Neural cell (in vitro differentiated cells): ENCODE data around the gene MORF4L2. TPM values are rescaled to one million over a fixed set of nuclear protein-coding genes. Genes with fewer than 3 reads are reported as not detected.
A peak's percentile ranks its signal among the peaks of the same experiment; 100 is the strongest.

Experiments used
- H2AFZ ChIP-seq: fragments of 200-600, 300-800 bp; sonication (generic), shearing (Covaris generic); 2 replicates; pipeline ENCODE4 v1.6.0; 2014; ENCODE audit warnings: low read depth, mild to moderate bottlenecking, antibody characterized with exemption, low read length, moderate library complexity
- H3F3A ChIP-seq: fragments of 200-600 bp; shearing (Covaris generic); 2 replicates; pipeline ENCODE4 v1.6.1; 2016; ENCODE audit warnings: mild to moderate bottlenecking, moderate library complexity, mixed read lengths, antibody characterized with exemption, low read length; ENCODE audit not compliant: insufficient read depth, poor library complexity, severe bottlenecking
- H3K27ac ChIP-seq: fragments of 200-600, 300-800 bp; sonication (generic), shearing (Covaris generic); 2 replicates; pipeline ENCODE4 v1.5.1; 2014; ENCODE audit warnings: mild to moderate bottlenecking, low read length, moderate library complexity
- H3K27me3 ChIP-seq: fragments of 300-800, 200-600 bp; sonication (generic), shearing (Covaris generic); 2 replicates; pipeline ENCODE4 v1.6.0; 2014; ENCODE audit warnings: mild to moderate bottlenecking, low read depth, low read length, moderate library complexity; ENCODE audit not compliant: insufficient read depth
- H3K36me3 ChIP-seq: fragments of 300-800, 200-600 bp; sonication (generic), shearing (Covaris generic); 2 replicates; pipeline ENCODE4 v1.5.1; 2014; ENCODE audit warnings: mild to moderate bottlenecking, antibody characterized with exemption, low read length, moderate library complexity; ENCODE audit not compliant: insufficient read depth
- H3K4me2 ChIP-seq: fragments of 300-800, 200-600 bp; sonication (generic), shearing (Covaris generic); 2 replicates; pipeline ENCODE4 v1.6.0; 2014; ENCODE audit warnings: mild to moderate bottlenecking, low read length
- H3K4me3 ChIP-seq: fragments of 300-800, 200-600 bp; sonication (generic), shearing (Covaris generic); 2 replicates; pipeline ENCODE4 v1.5.1; 2014; ENCODE audit warnings: mild to moderate bottlenecking, low read length, moderate library complexity
- H3K79me2 ChIP-seq: fragments of 200-600 bp; shearing (Covaris generic); replicated peaks from 2 replicates; pipeline ENCODE4 v1.6.0; 2014; ENCODE audit warnings: mild to moderate bottlenecking, low read length, moderate library complexity; ENCODE audit not compliant: insufficient read depth
- H3K9ac ChIP-seq: fragments of 300-800, 200-600 bp; sonication (generic), shearing (Covaris generic); 2 replicates; pipeline ENCODE4 v1.6.1; 2016; ENCODE audit warnings: mild to moderate bottlenecking, low read length, mixed read lengths
- H3K9me2 ChIP-seq: fragments of 200-600 bp; shearing (Covaris generic); 2 replicates; pipeline ENCODE4 v1.6.1; 2016; ENCODE audit warnings: mild to moderate bottlenecking, low read length, mixed read lengths; ENCODE audit not compliant: insufficient read depth
- H3K9me3 ChIP-seq: fragments of 200-600, 300-800 bp; sonication (generic), shearing (Covaris generic); 2 replicates; pipeline ENCODE4 v1.6.1; 2016; ENCODE audit warnings: mild to moderate bottlenecking, mixed run types, low read length, moderate library complexity, mixed read lengths
- H4K20me1 ChIP-seq: fragments of 200-600 bp; shearing (Covaris generic); 2 replicates; pipeline ENCODE4 v1.6.1; 2016; ENCODE audit warnings: mild to moderate bottlenecking, mixed run types; ENCODE audit not compliant: insufficient read depth
- EP300 ChIP-seq: fragments of 450-650 bp; conservative IDR thresholded peaks from 2 replicates; pipeline ENCODE4 v1.6.1; 2014; ENCODE audit warnings: antibody characterized with exemption, mild to moderate bottlenecking, moderate library complexity; ENCODE audit not compliant: poor library complexity, severe bottlenecking
- EZH2 ChIP-seq: fragments of 200-600, 300-800 bp; shearing (Covaris generic), sonication (generic); IDR thresholded peaks from 2 replicates; pipeline ENCODE4 v1.6.1; 2014; ENCODE audit warnings: antibody characterized with exemption, low read length, borderline replicate concordance, mild to moderate bottlenecking; ENCODE audit not compliant: insufficient read depth, poor library complexity, severe bottlenecking
- MXI1 ChIP-seq: fragments of 450-650 bp; conservative IDR thresholded peaks from 2 replicates; pipeline ENCODE4 v1.6.1; 2014; ENCODE audit warnings: antibody characterized with exemption, mild to moderate bottlenecking; ENCODE audit not compliant: poor library complexity, severe bottlenecking
- POLR2AphosphoS5 ChIP-seq: IDR thresholded peaks from 2 replicates; pipeline ENCODE4 v1.6.1; 2012
- RAD21 ChIP-seq: fragments of 450-650 bp; conservative IDR thresholded peaks from 2 replicates; pipeline ENCODE4 v1.6.1; 2014; ENCODE audit warnings: antibody characterized with exemption, mild to moderate bottlenecking, moderate library complexity
- REST ChIP-seq: IDR thresholded peaks from 2 replicates; pipeline ENCODE4 v1.6.1; 2012; ENCODE audit warnings: borderline replicate concordance
- SMC3 ChIP-seq: fragments of 450-650 bp; conservative IDR thresholded peaks from 2 replicates; pipeline ENCODE4 v1.6.1; 2014; ENCODE audit warnings: antibody characterized with exemption, mild to moderate bottlenecking, moderate library complexity; ENCODE audit not compliant: poor library complexity
- TAF1 ChIP-seq: IDR thresholded peaks from 2 replicates; pipeline ENCODE4 v1.6.1; 2012; ENCODE audit warnings: low read depth
- polyA plus RNA-seq: library from polyadenylated mRNA; depleted of rRNA; stranded (reverse); fragments of >200 nt; gene quantifications from 2 replicates; pipeline ENCODE4 v1.2.3, GENCODE V29; 2014
- TF ChIP-seq, protein P1 (sequence below): fragments of 450-650 bp; IDR thresholded peaks from 2 replicates; pipeline ENCODE4 v1.5.1; 2014; ENCODE audit warnings: antibody characterized with exemption, mild to moderate bottlenecking, moderate library complexity; ENCODE audit not compliant: poor library complexity, severe bottlenecking

MORF4L2 gene
- polyA plus RNA-seq, 1 donor from 2014 or later, result 1,340 TPM

DNA sequence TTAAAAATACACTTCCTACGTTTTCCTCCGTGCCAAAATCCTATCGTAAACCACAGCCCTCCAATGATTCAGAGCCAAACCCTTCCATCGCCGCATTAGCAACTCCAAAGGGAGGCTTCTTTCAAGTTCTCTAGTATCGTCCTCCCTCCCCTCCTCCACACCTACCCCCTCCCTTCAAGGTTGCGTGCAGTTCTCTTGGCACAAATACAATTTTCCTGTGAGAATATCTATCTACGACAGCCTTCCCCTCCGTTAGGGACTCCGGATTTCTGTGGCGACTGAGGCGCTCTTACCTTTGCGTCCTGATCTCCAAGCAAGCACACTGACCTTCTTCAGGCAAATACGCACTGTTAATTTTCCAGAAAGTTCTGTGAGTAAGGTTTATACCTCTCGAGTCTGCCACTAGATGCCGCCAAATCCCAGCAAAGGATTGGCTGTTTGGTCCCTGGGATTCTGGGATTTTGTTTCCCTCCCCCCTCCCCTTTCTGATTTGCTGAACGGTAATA lies 1.2 kb upstream of the MORF4L2 start:
- peak overlapping the region; percentile 56 for H2AFZ ChIP-seq
- no peaks in the 10 kb centered on the region for H3F3A ChIP-seq
- H3K27ac ChIP-seq, result peak overlapping the region; percentile 96
- peak overlapping the region; percentile 48 for H3K4me2 ChIP-seq
- H4K20me1 ChIP-seq, result no peaks in the 10 kb centered on the region
- peak overlapping the region; percentile 73 for H3K4me3 ChIP-seq
- H3K9me3 ChIP-seq, result no peaks in the 10 kb centered on the region
- H3K79me2 ChIP-seq, result peaks cover 29% of the 10 kb centered on the region
- no peaks in the 10 kb centered on the region for H3K9me2 ChIP-seq
- no peaks in the 10 kb centered on the region for H3K27me3 ChIP-seq
- no peaks in the 10 kb centered on the region for H3K36me3 ChIP-seq
- TF ChIP-seq POLR2AphosphoS5 (peak; percentile 75), EZH2 (no peak), MXI1 (no peak), SMC3 (peak; percentile 79), REST (peak; percentile 45), TAF1 (peak; percentile 5), EP300 (peak; percentile 14), RAD21 (peak; percentile 82)
- TF ChIP-seq, protein P1, sequence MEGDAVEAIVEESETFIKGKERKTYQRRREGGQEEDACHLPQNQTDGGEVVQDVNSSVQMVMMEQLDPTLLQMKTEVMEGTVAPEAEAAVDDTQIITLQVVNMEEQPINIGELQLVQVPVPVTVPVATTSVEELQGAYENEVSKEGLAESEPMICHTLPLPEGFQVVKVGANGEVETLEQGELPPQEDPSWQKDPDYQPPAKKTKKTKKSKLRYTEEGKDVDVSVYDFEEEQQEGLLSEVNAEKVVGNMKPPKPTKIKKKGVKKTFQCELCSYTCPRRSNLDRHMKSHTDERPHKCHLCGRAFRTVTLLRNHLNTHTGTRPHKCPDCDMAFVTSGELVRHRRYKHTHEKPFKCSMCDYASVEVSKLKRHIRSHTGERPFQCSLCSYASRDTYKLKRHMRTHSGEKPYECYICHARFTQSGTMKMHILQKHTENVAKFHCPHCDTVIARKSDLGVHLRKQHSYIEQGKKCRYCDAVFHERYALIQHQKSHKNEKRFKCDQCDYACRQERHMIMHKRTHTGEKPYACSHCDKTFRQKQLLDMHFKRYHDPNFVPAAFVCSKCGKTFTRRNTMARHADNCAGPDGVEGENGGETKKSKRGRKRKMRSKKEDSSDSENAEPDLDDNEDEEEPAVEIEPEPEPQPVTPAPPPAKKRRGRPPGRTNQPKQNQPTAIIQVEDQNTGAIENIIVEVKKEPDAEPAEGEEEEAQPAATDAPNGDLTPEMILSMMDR, result peak; percentile 84
- H3K9ac ChIP-seq, result peak overlapping the region; percentile 86

DNA sequence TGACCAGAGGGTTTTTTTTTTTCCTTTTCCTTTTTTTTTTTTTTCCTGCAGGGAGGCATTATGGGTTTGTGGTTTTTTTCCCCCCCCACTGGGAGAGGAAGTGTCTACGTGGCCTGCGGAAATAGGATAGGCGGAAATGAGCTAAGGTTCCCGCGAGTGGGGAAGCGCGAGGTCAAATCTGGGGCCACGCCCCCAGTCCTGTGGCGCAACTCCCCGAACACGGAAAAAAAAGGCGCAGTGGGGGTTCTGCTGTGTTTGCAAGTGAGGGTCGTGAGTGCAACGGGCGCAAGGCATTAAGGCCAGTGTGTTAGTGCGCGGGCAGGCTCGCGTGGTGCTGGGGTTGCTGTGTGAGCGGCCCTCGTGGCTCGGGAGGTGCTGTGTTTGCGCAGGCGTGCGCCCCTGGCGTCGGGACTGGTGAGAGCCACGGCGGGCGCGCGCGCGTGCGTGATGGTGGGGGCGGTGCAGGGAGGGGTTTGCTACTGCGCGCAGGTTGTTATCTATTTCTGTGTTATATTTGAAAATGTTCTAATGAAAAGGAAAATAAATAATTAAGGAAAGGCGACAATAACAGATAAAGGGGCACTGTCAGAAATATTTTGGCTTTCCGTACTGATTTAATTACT lies 685 bp upstream of the MORF4L2 start:
- Histone ChIP-seq H3K9ac (peak overlapping the region; percentile 86), H3K79me2 (peaks cover 29% of the 10 kb centered on the region), H2AFZ (peak overlapping the region; percentile 56), H4K20me1 (no peaks in the 10 kb centered on the region), H3K9me3 (no peaks in the 10 kb centered on the region), H3K27me3 (no peaks in the 10 kb centered on the region), H3K9me2 (no peaks in the 10 kb centered on the region), H3F3A (no peaks in the 10 kb centered on the region), H3K36me3 (no peaks in the 10 kb centered on the region), H3K27ac (peak overlapping the region; percentile 96), H3K4me2 (peak overlapping the region; percentile 48), H3K4me3 (peak overlapping the region; percentile 73)
- no peak for TF ChIP-seq SMC3
- TF ChIP-seq, protein P1, result peak; percentile 65
- TF ChIP-seq EP300, result peak; percentile 12
- peak; percentile 88 for TF ChIP-seq POLR2AphosphoS5
- TF ChIP-seq MXI1, result peak; percentile 90
- no peak for TF ChIP-seq EZH2
- TF ChIP-seq TAF1, result peak; percentile 52
